GM04504 (cell line): ENCODE results near the gene ZDHHC14.

Source experiments
- DNase-seq: peaks from one replicate; pipeline ENCODE4 v3.0.0-alpha.2; 2012; ENCODE audit warnings: low read depth

ZDHHC14 gene

DNA sequence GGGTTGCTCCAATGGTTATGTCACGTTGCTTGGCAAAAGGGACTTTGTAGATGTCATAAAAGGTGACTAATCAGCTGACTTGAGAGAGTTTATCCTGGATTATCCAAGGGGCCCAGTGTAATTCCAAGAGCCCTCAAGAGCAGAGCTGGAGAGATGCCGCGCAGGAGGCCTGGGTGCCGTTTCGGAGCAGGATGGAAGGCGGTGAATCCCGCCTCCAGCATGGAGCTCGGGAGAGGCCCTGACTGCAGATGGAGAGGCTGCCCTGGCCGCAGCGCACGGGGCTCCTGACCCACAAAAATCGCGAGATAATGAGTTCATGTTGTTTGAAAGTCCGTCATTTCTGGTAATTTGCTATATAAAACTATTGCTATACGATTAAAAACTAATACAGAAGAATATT lies 219.8 kb downstream of the ZDHHC14 start:
- no peak for DNase-seq

DNA sequence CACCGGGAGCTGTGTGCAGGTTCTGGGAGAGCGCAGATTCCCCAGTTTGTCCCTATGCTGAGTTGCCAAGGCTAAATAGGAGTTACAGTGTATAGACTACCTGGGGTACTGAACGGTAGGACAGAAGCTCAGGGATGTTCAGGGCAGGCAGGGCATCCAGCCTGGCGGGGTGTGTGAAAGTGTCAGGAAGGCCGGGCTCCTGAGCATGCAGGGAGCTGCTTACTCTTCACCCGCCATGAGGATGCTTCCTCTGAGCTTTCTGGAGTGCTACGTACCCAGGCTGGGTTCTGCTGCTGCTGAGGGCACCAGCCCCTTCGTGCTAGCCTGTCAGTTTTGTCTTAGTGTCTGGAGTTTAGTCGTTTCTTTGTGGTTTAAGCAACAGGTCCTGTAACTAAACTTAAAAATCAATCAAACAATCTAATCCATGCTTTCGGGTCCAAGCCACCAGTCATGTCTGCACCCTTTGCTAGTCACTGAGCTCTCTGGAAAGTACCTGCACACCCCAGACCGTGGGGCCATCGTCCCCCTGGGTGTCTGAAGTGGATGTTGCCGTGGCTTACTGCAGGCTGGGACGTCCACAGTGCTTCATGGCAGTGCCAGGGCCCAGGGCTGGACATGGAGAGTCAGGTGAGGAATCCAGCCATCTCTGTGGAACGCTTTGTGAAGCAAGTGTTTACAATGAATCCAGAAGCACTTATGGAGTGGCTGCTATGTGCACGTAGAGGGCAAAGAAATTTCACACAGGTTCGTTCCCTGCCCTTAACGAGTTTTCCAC lies 221.7 kb downstream of the ZDHHC14 start:
- DNase-seq = no peak

DNA sequence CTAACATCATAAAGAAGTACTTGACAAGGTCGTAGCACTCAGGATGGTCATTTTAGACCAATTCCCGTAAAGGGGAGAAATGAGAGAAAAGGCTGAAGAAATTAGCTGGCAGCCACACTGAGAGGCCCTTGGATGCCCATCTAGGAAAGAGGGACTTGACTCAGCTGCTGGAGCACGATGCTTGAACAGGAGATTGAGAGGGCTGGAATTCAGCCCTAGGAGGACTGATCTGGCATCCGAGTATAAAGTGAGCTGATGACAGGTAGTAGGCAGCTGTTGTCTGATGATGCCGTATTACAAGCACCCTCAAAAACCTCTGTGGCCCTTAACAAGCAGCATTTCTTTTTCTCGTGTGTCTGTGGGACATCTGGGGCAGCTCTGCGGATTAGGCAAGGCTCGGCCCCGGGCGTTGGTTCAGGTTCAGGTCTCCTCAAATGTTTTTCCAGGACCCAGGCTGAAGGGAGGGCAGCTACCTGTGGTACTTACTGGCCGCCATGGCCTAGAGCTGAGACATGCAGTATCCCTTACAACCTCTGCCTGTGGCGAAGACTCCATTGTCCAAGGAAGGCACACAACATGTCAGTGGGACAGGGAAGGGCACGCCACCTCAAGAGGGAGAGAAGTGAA lies 222.4 kb downstream of the ZDHHC14 start:
- no peak for DNase-seq

DNA sequence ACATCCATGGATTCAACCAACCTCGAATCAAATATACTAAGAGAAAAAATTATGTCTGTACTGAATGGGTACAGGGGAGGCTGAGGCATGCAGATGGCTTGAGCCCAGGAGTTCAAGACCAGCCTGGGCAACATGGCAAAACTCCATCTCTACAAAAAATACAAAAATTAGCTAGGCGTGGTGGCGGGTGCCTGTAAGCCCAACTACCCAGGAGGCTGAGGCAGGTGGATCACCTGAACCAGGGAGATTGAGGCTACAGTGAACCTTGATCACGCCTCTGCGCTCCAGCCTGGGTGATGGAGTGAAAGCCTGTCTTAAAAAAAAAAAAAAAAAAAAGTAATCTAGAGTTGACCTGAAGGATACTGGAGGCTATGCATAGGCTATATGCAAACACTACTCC lies 223.0 kb downstream of the ZDHHC14 start:
- no peak for DNase-seq

DNA sequence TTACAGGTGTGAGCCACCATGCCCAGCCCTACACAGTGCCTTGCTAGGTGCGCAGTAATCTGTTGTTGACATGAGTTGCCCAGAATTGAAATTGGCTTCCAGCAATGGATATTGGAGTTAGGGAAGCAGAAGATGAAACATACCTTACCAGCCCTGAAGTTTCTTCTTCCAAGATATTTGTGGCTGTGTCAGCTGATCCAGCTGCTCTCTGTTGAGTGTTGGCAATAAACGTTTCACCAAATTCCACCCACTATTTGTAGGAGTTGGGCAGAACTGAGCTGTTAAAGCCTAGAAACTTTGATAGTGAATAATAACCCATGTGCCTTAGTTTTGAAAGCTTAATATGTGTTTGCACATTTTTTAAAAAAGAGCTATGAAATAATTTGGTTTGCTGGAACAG lies 223.8 kb downstream of the ZDHHC14 start:
- DNase-seq = no peak

DNA sequence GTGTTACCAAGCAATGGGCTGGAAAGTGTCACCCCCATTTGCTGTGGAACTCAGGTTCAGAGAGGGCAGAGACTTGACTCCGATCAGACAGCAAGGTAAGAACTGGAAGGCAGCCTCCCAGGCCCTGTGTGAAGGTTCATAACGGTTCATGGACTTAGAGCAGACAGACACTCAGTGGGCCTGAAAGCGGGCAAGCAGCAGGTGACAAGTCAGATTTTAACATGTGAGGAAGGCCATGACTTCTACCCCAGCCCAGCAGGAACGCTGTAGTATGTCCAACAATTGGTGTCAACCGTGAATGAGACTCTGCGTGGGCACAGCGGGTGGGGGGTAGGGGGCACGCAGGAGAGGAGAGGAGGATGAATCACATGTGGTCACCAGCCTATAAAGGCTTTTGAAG lies 224.5 kb downstream of the ZDHHC14 start:
- no peak for DNase-seq

DNA sequence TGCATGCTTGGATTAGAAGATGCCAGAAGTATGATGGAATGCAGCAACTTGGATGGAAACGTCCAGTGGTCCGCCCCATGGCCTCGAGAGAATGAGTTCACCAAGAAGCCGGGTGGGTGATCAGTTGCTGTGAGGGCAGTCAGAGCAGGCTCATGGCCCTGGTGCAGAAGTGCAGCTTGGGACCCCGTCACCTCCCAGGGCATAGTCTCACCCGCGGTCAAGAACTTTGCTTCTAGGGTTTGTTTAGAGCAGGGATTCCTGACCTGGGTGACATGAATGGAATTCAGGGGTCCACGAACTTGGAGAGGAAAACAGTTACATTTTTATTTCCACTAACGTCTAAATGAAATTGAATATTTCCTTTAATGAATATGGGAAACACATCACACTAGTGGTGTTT lies 225.5 kb downstream of the ZDHHC14 start:
- DNase-seq = no peak

DNA sequence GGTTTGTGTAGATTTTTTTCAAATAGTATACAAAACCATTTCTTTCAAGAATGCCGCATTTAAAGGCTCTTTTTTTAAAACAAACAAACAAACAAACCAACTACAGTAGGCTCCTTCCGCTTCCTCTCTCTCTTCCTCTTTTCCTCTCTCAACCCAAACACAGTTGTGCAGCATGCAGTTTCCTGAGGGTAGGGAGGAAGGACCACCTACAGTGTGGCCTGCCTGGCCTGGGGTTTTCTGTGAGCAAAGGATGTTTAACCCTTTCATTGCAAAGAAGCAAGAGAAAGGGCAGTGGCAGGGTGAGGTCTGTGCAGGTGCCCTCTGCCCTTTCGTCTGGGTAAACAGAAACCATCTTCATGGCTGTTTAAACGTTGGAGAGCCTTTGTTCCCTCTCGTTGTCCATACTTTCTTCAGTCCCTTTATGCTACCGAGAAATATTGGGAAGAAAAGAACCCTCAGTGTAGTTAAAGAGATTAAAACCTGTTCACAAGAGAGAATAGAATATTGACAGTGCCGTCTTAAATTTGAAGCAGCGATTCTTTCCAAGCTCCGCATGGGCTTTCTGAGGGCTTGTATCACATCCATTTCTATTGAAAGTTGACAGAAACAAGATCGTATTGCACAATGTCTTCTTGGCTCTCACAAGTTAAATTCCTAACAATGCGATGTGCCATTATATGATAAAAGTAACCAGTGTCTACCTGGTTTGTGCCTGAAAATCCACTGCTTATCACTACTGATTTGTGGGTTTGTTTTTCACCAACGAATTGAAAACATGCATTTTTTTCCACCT lies 226.5 kb downstream of the ZDHHC14 start:
- no peak for DNase-seq

DNA sequence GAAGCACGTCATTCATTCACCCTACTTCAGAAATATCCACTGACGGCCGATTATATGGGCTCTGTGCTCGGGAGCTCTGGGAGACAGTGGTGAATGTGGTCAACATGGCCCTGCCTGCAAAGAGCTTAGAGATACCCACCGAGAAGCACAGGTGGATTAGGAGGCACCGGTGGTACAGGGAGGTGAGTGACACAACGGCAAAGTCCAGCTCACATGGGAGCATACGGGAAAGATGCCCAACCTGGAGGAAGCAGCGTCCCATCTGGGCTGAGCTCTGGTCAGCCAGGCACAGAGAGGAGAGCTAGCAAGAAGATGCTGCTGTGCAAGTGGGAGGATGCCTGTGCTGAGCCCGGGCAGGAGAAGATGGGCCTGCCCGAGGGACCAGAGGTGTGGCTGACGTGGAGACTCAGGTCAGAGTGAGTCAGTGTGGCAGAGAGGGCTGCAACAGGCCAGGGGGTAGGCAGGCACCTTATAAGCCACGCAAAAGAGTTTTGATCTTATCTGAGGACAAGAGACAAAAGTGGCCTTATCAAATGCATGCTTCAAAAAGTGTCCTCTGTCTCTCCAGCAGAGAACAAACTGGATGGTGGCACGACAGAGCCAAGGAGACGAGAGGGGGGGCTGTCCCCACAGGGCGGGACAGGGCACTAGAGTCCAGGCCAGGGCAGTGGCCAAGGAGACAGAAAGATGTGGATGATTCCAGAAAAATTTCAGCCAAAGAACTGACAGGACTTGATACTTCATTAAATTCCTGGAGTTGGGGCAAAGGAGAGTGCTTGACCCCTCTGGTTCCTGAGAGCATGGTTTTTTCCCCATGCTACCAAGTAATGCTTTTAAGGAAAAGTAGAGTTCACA lies 227.5 kb downstream of the ZDHHC14 start:
- DNase-seq = no peak

DNA sequence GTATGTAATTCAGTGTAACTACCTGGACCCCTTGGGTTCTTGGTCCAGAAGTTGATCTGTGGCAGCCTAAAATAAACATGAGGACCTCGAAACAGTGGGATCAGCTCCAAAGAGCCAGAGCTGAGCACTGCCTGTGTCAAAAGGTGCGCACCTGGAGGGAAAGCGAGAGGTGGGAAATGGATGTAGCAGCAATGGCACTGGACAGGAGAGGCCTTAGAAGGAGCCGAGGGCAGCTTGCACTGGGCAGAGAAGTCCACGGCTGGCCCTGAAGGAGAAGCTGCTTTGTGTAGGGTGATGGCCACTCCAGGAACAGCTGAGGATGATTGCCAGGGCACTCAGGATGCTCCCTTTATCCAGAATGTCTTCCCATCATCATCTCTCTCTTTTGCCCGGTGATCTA lies 228.1 kb downstream of the ZDHHC14 start:
- DNase-seq = no peak

DNA sequence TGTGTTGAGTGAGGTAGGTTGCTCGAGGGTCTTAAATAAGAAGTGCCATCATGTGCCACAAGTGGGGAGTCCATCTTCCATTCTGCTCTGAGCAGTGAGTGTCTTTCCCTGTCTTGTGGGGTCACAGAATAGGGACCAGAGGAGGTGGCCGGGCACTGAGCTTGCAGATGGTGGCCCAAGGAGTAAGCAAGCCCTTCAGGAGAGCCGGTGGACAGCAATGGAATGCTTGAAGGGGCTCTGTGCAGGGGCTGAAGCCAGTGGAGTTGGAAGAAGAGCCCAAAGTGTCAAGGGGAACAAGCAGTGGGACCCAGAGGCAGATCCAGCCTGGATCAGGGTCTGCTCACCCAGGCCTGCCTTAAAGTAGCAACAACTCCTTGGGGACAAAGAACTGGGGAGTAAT lies 228.6 kb downstream of the ZDHHC14 start:
- no peak for DNase-seq

DNA sequence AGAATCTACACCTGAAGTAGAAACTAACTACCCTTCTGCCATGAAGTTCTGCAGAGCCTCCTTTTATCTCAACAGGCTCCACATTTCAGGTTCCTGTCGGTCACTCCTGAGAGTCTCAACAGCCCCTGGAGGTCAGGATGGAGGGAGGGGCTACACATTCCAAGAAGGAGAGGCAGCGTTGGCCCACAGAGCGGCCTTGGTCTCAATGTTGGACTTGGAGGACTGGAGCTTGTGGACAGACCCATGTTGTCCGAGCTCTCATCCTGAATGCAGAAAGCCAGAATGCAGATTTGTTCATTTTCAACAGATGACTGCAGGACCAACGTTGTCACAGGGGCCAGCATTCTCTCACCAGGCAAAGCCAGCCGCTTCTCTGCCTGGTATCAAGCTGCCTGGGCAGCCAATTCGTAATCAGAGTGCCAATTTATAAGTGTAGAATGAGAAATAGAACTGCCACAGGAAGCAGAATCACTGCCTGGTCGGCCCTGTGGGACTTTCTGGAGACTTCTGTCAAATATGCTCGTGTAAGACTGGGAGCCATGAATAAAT lies 229.5 kb downstream of the ZDHHC14 start:
- DNase-seq = no peak

DNA sequence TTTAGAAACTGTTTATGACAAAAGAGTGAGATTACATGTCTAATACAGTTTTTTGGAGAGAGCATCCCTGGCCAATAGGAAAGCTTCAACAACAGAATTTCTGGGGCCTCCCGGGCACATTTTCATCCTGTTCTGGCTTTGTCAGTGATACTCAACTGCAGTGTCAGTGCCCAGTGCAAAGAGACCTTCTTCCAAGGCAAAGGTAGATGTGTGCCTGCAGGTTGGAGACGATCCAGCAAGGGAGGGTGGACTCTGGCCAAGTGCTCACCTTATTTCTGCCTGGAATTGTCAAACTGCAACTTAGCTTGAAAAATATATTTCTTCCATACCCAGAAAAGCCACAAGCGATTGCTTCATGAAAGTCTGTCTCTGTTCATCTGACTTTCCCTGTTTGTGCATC lies 230.4 kb downstream of the ZDHHC14 start:
- DNase-seq = no peak

DNA sequence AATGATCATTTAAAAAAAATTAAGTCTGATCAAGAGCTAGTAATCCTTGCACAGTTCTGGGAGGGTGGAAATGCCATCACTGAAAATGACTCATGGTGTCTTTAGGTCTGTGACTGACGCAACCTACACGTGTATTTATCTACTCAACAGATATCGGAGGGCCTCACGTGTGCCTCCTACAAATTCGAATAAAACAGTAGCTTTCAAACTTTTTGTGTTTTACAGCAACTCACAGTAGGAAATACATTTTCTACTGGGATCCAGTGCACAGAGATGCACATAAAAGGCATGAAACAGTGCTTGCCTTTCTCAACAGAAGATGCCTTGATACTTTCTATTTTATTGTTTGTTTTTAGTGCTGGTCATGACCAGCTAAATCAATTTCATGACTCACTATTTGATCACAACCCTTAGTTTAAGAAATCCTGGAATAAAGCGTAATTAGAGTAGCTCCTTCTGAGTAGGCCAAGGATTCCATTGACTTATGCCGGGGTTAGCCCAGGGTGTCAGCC lies 232.1 kb downstream of the ZDHHC14 start:
- peak; percentile 64 for DNase-seq

DNA sequence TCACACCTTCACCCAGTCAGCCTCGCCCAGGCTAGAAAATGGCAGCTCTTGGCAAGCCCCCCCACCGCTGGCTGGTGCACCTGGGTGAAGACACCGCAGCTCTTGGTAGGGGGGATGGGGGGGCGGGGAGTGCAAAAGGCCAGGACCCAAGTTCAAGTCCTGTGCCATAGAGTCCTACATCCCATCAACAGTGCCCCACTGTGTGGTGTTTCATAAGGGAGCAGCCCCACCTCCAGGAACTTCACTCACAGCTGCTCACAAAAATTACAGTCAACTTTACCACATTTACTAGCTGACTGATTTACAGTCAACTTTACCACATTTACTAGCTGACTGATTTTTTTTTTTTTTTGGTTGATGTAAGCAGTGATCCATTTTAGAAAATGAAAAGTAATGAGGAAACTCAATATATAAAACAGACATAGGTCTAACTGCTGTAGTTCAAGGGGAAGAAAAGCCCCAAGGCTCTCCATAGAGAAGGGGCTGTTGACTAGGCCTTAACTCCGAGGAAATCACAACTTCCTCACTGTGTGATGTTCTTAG lies 233.1 kb downstream of the ZDHHC14 start:
- peak; percentile 58 for DNase-seq

DNA sequence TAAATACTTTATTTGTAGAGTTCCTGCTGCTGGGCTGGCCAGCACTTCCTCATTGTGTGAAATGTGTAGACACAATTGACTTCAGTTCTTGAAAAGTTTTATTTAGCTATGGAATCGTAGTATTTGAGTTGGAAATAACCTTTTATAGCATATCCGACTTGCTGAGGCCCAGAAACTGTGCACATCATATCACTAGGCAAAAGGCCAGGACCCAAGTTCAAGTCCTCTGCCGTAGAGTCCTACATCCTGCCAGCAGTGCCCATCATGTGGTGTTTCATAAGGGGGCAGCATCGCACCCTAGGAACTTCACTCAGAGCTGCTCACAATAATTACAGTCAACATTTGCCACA lies 234.4 kb downstream of the ZDHHC14 start:
- DNase-seq = no peak

DNA sequence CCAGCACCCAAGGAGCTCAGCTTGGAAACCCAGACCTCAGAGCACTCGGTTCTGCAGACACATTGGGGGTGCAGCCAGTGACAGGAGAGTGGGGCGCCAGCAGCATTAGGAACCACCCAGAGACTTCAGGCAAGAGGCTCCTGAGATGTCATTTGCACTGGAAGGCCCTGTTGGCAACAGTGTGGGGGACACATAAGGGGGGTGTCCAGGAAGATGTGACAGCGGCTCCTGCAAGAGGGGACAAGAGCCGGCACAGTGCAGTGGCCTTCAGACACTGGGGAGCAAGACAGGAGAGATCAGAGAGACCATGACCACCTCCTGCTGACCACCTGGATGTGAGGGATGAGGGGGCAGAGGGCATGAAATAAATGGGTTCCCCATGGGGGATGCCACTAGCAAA lies 235.0 kb downstream of the ZDHHC14 start:
- no peak for DNase-seq

DNA sequence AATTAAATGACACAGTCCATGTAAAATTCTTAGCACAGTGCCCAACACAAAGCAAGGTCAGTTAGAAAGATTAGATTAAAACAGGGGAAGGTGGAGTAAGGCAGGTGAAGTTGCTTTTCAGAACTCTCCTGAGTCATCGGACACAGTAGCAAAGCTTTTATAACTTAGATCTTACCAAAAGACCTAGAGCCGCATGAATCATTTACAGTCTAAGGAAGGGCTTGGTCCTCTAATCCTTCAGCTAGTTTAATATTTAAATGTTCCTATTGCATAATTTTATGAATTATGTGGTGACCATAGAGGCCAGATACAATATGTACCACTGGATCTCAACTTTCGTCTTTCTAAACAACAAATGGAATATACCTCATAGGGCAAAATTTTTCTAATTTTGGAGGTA lies 240.0 kb downstream of the ZDHHC14 start:
- no peak for DNase-seq

DNA sequence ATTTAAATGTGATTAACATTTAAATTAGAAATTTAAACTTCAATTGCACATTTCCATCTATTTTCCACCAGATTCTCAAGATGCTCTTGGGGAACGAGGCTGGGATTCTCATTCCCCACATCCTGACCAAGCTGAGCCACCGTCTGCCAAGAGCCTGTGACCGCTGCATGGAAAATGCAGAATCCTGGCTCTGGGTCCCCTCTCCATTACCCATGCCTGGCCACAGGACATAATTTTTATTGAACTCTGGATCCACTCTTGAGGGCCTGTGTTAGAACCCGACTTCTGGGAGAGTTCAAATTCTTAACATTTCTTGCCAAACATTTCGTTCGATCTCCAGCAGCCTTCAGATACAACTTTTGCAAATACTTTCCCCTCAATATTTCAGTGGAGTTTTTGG lies 240.4 kb downstream of the ZDHHC14 start:
- no peak for DNase-seq

DNA sequence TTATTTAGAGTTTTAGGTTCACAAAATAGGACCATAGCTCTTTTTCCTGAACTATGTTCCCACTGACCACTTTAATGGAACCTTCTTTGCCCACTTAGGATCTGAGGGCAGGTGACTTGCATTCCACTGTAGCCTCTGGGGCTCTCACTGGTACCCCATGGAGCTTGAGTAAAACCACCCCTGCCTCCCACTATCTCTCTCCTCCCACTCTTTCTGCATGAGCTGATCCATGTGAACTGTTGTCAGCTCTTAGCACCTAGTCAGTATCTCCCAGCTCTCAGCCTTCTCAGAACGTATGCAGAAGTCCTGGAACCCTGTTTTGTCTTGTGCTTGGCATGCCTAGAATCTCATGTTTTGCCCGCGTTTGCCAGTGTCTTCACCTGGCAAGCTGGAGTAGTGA lies 241.4 kb downstream of the ZDHHC14 start:
- no peak for DNase-seq

DNA sequence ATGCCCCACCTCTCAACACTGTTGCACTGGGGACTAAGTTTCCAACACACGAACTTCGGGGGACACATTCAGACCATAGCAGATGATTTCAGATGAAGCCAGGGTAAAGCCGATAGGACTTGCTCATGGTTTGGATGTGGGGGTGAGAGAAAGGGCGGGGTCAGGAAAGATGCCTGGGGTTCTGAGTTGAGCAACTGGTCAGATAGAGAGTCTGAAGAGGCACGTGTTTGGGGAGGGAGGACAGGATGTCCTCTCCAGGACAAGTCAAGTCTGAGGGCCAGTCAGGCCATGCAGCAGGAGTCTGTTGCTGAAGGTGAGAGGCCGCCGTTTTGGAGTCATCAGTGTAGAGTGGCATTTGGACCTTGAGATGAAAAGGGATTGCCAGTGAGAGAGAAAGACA lies 244.1 kb downstream of the ZDHHC14 start:
- DNase-seq = no peak

DNA sequence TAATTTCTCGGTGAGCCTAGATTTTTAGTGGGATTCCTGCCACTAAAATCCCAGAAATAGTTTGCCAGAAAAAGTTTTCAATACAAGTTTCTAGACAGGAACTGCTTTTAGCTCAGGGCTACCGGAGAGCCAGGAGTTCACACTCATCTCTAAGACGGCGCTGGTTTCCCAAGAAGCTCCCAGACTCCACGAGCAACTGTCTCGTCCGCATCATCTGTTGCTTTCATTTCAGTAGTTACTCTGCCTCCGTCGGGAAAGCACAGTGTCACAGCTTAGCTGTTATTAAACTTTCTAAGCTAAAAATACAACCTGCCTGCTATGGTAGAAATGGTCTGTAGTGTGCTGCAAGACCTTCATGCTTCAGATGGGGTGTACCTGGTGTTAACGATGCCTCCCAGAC lies 244.8 kb downstream of the ZDHHC14 start:
- DNase-seq = no peak
